HG02763 (cell line): ENCODE results near the gene GDF2.

Experiments used
- ATAC-seq: cut with Tn5 transposase; IDR thresholded peaks from one replicate; pipeline ENCODE4 v1.9.1; 2021; ENCODE audit warnings: mild to moderate bottlenecking, moderate library complexity; ENCODE audit not compliant: unreplicated experiment

Gene GDF2

GRCh38 chr10:47331954-47332353 lies 9.7 kb downstream of the GDF2 start:
- no peak for ATAC-seq

GRCh38 chr10:47332371-47332770 lies 10.1 kb downstream of the GDF2 start:
- ATAC-seq = no peak

- no peak for ATAC-seq
Measured at GRCh38 chr10:47332946-47333345, 10.7 kb downstream of the GDF2 start.

- ATAC-seq = no peak
Measured at GRCh38 chr10:47333532-47333931, 11.3 kb downstream of the GDF2 start.

- ATAC-seq = no peak
Measured at GRCh38 chr10:47334466-47335295, 12.4 kb downstream of the GDF2 start.

GRCh38 chr10:47335906-47336305 lies 13.7 kb downstream of the GDF2 start:
- no peak for ATAC-seq

- ATAC-seq = no peak
Measured at GRCh38 chr10:47336387-47337134, 14.3 kb downstream of the GDF2 start.

- ATAC-seq = no peak
Measured at GRCh38 chr10:47337310-47337709, 15.1 kb downstream of the GDF2 start.

GRCh38 chr10:47339186-47339735 lies 17.0 kb downstream of the GDF2 start:
- no peak for ATAC-seq

GRCh38 chr10:47339759-47340607 lies 17.7 kb downstream of the GDF2 start:
- no peak for ATAC-seq

GRCh38 chr10:47340608-47341170 lies 18.4 kb downstream of the GDF2 start:
- ATAC-seq = no peak

- no peak for ATAC-seq
Measured at GRCh38 chr10:47344996-47345870, 23.0 kb downstream of the GDF2 start.

- no peak for ATAC-seq
Measured at GRCh38 chr10:47346581-47347302, 24.5 kb downstream of the GDF2 start.

- ATAC-seq = no peak
Measured at GRCh38 chr10:47347303-47347675, 25.0 kb downstream of the GDF2 start.

- ATAC-seq = no peak
Measured at GRCh38 chr10:47348138-47348651, 25.9 kb downstream of the GDF2 start, which contains the start of gene RBP3. Gene RBP3 (plus strand): TSS chr10:47348363. CDS start chr10:47348485, 122 bp downstream.

GRCh38 chr10:47348661-47349470 lies 26.6 kb downstream of the GDF2 start:
- ATAC-seq = no peak

GRCh38 chr10:47349516-47349915 lies 27.3 kb downstream of the GDF2 start:
- ATAC-seq = no peak

- ATAC-seq = no peak
Measured at GRCh38 chr10:47349941-47350371, 27.7 kb downstream of the GDF2 start.
